Measurements from ENCODE around the gene KANSL1. TPM values are rescaled to one million over a fixed set of nuclear protein-coding genes. Genes with fewer than 3 reads are reported as not detected.

KANSL1 gene
- total and polyA plus RNA-seq, 2 of the 4 experiments (the other 2 are of a cell fraction): 19.1 to 49.6 TPM

GRCh38 chr17:46008591-46008990, 184.6 kb downstream of the KANSL1 start:
- in situ Hi-C loops (cut with MboI; ENCODE audit: low sequenced_read_pairs): no loop called here
- DNase-seq (no peak), ATAC-seq (ENCODE audit: low read depth) (no peak)
- ChIA-PET POLR2A (ENCODE audit: unreplicated experiment) (no interaction called here), CTCF (interaction anchor here (1.2 kb wide), 1 partner anchor 278 kb away, joined by 3 read pairs; no protein-coding TSS in a partner anchor)
- Histone ChIP-seq H2BK120ac (ENCODE audit: low read depth, low read length) (no peak overlapping the region), H3K4me2 (ENCODE audit: low read depth, low read length) (no peak overlapping the region), H3K56ac (ENCODE audit: extremely low read depth, insufficient read depth, low read length) (no peak overlapping the region), H4K8ac (ENCODE audit: low read depth in 2 of 2, low read length in 2 of 2) (no peak overlapping the region), H2AK5ac (ENCODE audit: low read depth, low read length) (no peak overlapping the region), H2AK9ac (replicated peaks; ENCODE audit: low read depth, low read length, poor library complexity) (no peak overlapping the region), H3K18ac (ENCODE audit: low read depth, low read length) (no peak overlapping the region), H3K4me1 (ENCODE audit: control insufficient read depth, insufficient read depth, low read length) (peaks cover 7% of the 10 kb centered on the region), H2BK5ac (ENCODE audit: low read depth, low read length, poor library complexity, severe bottlenecking) (no peak overlapping the region), H3K23ac (ENCODE audit: low read depth, low read length) (no peak overlapping the region), H4K91ac (ENCODE audit: insufficient read depth, low read depth, low read length) (no peak overlapping the region), H3K4me3 (ENCODE audit: insufficient read depth, low read depth, low read length) (no peak overlapping the region), H2AFZ (replicated peaks; ENCODE audit: low read length, poor library complexity) (no peak overlapping the region), H2BK15ac (ENCODE audit: low read depth, low read length) (no peak overlapping the region), H4K20me1 (ENCODE audit: insufficient read depth, low read length) (no peaks in the 10 kb centered on the region), H3K14ac (replicated peaks; ENCODE audit: low read depth, low read length) (no peak overlapping the region), H3K36me3 (ENCODE audit: control insufficient read depth, insufficient read depth, low read length) (no peaks in the 10 kb centered on the region), H3K27me3 (ENCODE audit: control insufficient read depth, insufficient read depth, low read length) (peaks cover 5% of the 10 kb centered on the region), H3K79me1 (ENCODE audit: low read depth in 1 of 2, low read length in 2 of 2) (no peaks in the 10 kb centered on the region), H3K27ac (ENCODE audit: insufficient read depth, low read length) (no peak overlapping the region), H3K9ac (ENCODE audit: low read depth, low read length) (no peak overlapping the region), H3K4ac (ENCODE audit: low read depth, low read length) (no peak overlapping the region), H3K9me3 (ENCODE audit: control insufficient read depth, insufficient read depth, low read length) (no peaks in the 10 kb centered on the region), H2BK20ac (ENCODE audit: low read depth, low read length) (no peak overlapping the region), H3K9me1 (ENCODE audit: insufficient read depth, low read length) (no peaks in the 10 kb centered on the region), H4K5ac (ENCODE audit: low read depth, low read length) (no peak overlapping the region)
- dilution Hi-C loops (cut with HindIII; ENCODE audit: low sequenced_read_pairs, unreplicated experiment): no loop called here
- 97% methylated on average over 7 of the region's 9 CpGs; no CpG with 5 or more reads in 1 of the 2 experiments for WGBS, 2 experiments (ENCODE audit: extremely low coverage in 2 of 2, insufficient read length in 1 of 2)
- TF ChIP-seq MXI1 (IDR thresholded peaks at IDR 0.05; ENCODE audit: borderline replicate concordance, low read depth, low read length) (no peak), RFX5 (IDR thresholded peaks at IDR 0.05; ENCODE audit: low read depth, low read length) (no peak), ELK1 (IDR thresholded peaks at IDR 0.05; ENCODE audit: borderline replicate concordance, low read depth, low read length) (no peak), BHLHE40 (IDR thresholded peaks at IDR 0.05; ENCODE audit: low read depth, low read length) (no peak), POLR2A (IDR thresholded peaks at IDR 0.05; ENCODE audit: low read depth, low read length) (no peak), USF2 (IDR thresholded peaks at IDR 0.05; ENCODE audit: low read depth, low read length) (no peak), CHD1 (IDR thresholded peaks at IDR 0.05; ENCODE audit: low read depth, low read length) (no peak)
- no TSS peak for BruUV-seq (replicated peaks)
- intact Hi-C loops (cut with micrococcal nuclease): loop anchor here (10.0 kb wide), 1 partner anchor 276 kb away; no protein-coding TSS in a partner anchor

Measured in IMR-90 (cell line).